OCI-LY7 (cell line): ENCODE data around the gene MYO16. TPM values are rescaled to one million over a fixed set of nuclear protein-coding genes. Genes with fewer than 3 reads are reported as not detected.

Experiments used
- BruUV-seq: library from RNA; stranded (reverse); fragments of 400-500 nt; replicated peaks from 2 replicates; lab custom pipeline; 2021; lab: Mats Ljungman, UMichigan
- CTCF ChIA-PET: fragments of 300-600 bp; sonication (Branson Sonifier 250); formaldehyde crosslinking; loops from one replicate; lab custom pipeline; 2022; ENCODE audit warnings: antibody characterized with exemption; ENCODE audit not compliant: unreplicated experiment; lab: Charles Lee
- POLR2A ChIA-PET: fragments of 300-600 bp; sonication (Branson Sonifier 250); formaldehyde crosslinking; loops from one replicate; lab custom pipeline; 2022; ENCODE audit warnings: antibody characterized with exemption; lab: Charles Lee
- DNase-seq: peaks from one replicate; pipeline ENCODE4 v3.0.0-alpha.2; 2015; ENCODE audit warnings: low spot score
- H2AFZ ChIP-seq: fragments of 200-600 bp; sonication (generic), shearing (Covaris generic); 2 replicates; pipeline ENCODE4 v1.6.1; 2014; ENCODE audit warnings: mild to moderate bottlenecking, antibody characterized with exemption, low read length, moderate library complexity
- H3K27ac ChIP-seq: fragments of 200-600 bp; sonication (generic); 2 replicates; pipeline ENCODE4 v1.5.1; 2014; ENCODE audit warnings: mixed run types, low read depth, mild to moderate bottlenecking, moderate library complexity, low read length, inconsistent platforms; ENCODE audit not compliant: poor library complexity, severe bottlenecking
- H3K36me3 ChIP-seq: fragments of 200-600 bp; sonication (generic); 2 replicates; pipeline ENCODE4 v1.6.1; 2014; ENCODE audit warnings: mild to moderate bottlenecking, antibody characterized with exemption, low read length, moderate library complexity, mixed read lengths; ENCODE audit not compliant: insufficient read depth
- H3K4me1 ChIP-seq: fragments of 200-600 bp; sonication (generic); 2 replicates; pipeline ENCODE4 v1.5.1; 2014; ENCODE audit warnings: mild to moderate bottlenecking, low read length; ENCODE audit not compliant: insufficient read depth, poor library complexity, severe bottlenecking
- H3K4me2 ChIP-seq: fragments of 200-600 bp; sonication (generic); 2 replicates; pipeline ENCODE4 v1.6.1; 2014; ENCODE audit warnings: mild to moderate bottlenecking, low read length
- H3K4me3 ChIP-seq: fragments of 200-600 bp; sonication (generic); 2 replicates; pipeline ENCODE4 v1.5.1; 2014; ENCODE audit warnings: mild to moderate bottlenecking, low read depth, low read length; ENCODE audit not compliant: poor library complexity, severe bottlenecking
- H3K79me2 ChIP-seq: fragments of 200-600 bp; sonication (generic); 2 replicates; pipeline ENCODE4 v1.6.1; 2016; ENCODE audit warnings: low read depth, mild to moderate bottlenecking, low read length, moderate library complexity, mixed read lengths; ENCODE audit not compliant: insufficient read depth
- H3K9me2 ChIP-seq: fragments of 200-600 bp; sonication (generic); 2 replicates; pipeline ENCODE4 v1.6.1; 2016; ENCODE audit warnings: mild to moderate bottlenecking, low read length, mixed read lengths; ENCODE audit not compliant: insufficient read depth
- H3K9me3 ChIP-seq: fragments of 200-600 bp; sonication (generic); 2 replicates; pipeline ENCODE4 v1.6.1; 2014; ENCODE audit warnings: mild to moderate bottlenecking, mixed run types, low read length, mixed read lengths
- H4K20me1 ChIP-seq: fragments of 200-600 bp; sonication (generic); 2 replicates; pipeline ENCODE4 v1.6.1; 2014; ENCODE audit warnings: mild to moderate bottlenecking, antibody characterized with exemption, low read length, moderate library complexity, mixed read lengths; ENCODE audit not compliant: insufficient read depth
- CTCF ChIP-seq: fragments of 200-600 bp; sonication (generic); conservative IDR thresholded peaks from 2 replicates; pipeline ENCODE4 v1.5.1; 2014; ENCODE audit warnings: mild to moderate bottlenecking, antibody characterized with exemption, low read length, moderate library complexity, mixed read lengths
- EZH2phosphoT487 ChIP-seq: fragments of 200-600 bp; sonication (generic); IDR thresholded peaks from 2 replicates; pipeline ENCODE4 v1.6.1; 2018; ENCODE audit warnings: low read depth, borderline replicate concordance, mild to moderate bottlenecking, mixed run types, antibody characterized with exemption, low read length, moderate library complexity, mixed read lengths
- intact Hi-C: fragments of 100-400 bp; cut with micrococcal nuclease; formaldehyde crosslinking; loops from one replicate; pipeline ENCODE4 v1.10.0; 2022; ENCODE audit not compliant: unreplicated experiment
- total RNA-seq, 2 experiments: library from RNA; depleted of rRNA in 1 of 2; stranded (reverse); fragments of >200 nt in 1 of 2; shearing (Covaris generic) in 1 of 2; gene quantifications; 2 replicates each; pipeline ENCODE4 v1.2.3, GENCODE V29; 2014 to 2022

MYO16 gene
- total RNA-seq, 2 experiments from 2014 or later: 0.06 TPM; not detected in 1

- ChIA-PET POLR2A (no interaction called here), CTCF (no interaction called here)
- Histone ChIP-seq H2AFZ (no peak overlapping the region), H3K4me2 (no peak overlapping the region), H3K4me1 (no peaks in the 10 kb centered on the region), H3K4me3 (no peak overlapping the region), H3K27ac (no peak overlapping the region), H3K79me2 (no peaks in the 10 kb centered on the region), H3K36me3 (no peaks in the 10 kb centered on the region), H4K20me1 (no peaks in the 10 kb centered on the region), H3K9me3 (no peaks in the 10 kb centered on the region), H3K9me2 (no peaks in the 10 kb centered on the region)
- intact Hi-C loops: no loop called here
- TF ChIP-seq EZH2phosphoT487 (no peak), CTCF (no peak)
- no peak for DNase-seq
- no TSS peak for BruUV-seq
Observed at GRCh38 chr13:108996430-108996829, 367.0 kb downstream of the MYO16 start.

GRCh38 chr13:109000207-109000606, 370.8 kb downstream of the MYO16 start:
- no TSS peak for BruUV-seq
- no peaks in the 10 kb centered on the region for H3K79me2 ChIP-seq
- DNase-seq: no peak
- no peaks in the 10 kb centered on the region for H4K20me1 ChIP-seq
- H3K27ac ChIP-seq: no peak overlapping the region
- ChIA-PET CTCF (no interaction called here), POLR2A (interaction anchor here (0.7 kb wide), 1 partner anchor 114 kb away, joined by 3 read pairs; no protein-coding TSS in a partner anchor)
- H3K4me1 ChIP-seq: no peaks in the 10 kb centered on the region
- no peak overlapping the region for H3K4me2 ChIP-seq
- H3K36me3 ChIP-seq: no peaks in the 10 kb centered on the region
- no peak overlapping the region for H2AFZ ChIP-seq
- TF ChIP-seq CTCF (no peak), EZH2phosphoT487 (no peak)
- H3K4me3 ChIP-seq: no peak overlapping the region
- H3K9me3 ChIP-seq: no peaks in the 10 kb centered on the region
- intact Hi-C loops: no loop called here
- no peaks in the 10 kb centered on the region for H3K9me2 ChIP-seq

GRCh38 chr13:109002934-109003333, 373.5 kb downstream of the MYO16 start:
- BruUV-seq: no TSS peak
- TF ChIP-seq CTCF (no peak), EZH2phosphoT487 (no peak)
- H3K27ac ChIP-seq: no peak overlapping the region
- ChIA-PET CTCF (no interaction called here), POLR2A (no interaction called here)
- no peaks in the 10 kb centered on the region for H3K4me1 ChIP-seq
- H3K9me3 ChIP-seq: no peaks in the 10 kb centered on the region
- no peaks in the 10 kb centered on the region for H3K9me2 ChIP-seq
- H3K4me2 ChIP-seq: no peak overlapping the region
- H4K20me1 ChIP-seq: no peaks in the 10 kb centered on the region
- intact Hi-C loops: no loop called here
- no peak for DNase-seq
- no peaks in the 10 kb centered on the region for H3K36me3 ChIP-seq
- H2AFZ ChIP-seq: no peak overlapping the region
- H3K4me3 ChIP-seq: no peak overlapping the region
- H3K79me2 ChIP-seq: no peaks in the 10 kb centered on the region
